GM18870 (cell line): Measurements from ENCODE around the gene CCDC27.

ENCODE experiments used
- ATAC-seq: cut with Tn5 transposase; IDR thresholded peaks from one replicate; pipeline ENCODE4 v1.9.1; 2021; ENCODE audit warnings: moderate library complexity; ENCODE audit not compliant: unreplicated experiment

The CCDC27 gene

DNA sequence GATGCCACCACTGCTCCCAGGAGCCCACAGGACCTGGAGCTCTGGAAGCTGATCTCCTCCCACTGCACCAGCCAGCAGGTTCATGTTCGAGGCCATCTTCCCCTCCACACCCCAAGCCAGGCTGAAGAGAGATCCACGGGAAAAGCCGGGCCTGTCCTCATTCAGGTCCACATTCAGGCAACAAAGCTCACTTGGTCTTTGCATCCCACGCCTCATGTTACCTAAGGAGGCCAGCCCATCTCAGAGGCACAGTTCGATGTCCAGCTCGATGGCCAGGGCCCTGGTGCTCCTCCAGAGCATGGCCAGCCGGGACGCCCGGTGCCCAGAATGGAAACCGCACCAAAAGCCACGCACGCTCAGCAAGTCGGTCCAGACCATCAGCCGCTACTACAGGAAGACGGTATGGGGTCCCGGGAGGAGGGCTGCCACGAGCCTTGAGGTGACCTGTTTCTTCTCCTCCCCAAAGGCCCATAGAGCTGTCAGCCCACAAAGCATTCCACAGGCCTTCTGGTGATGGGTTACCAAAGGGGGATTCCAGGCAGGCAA, at the start of gene CCDC27:
CCDC27 (plus strand) TSS at position 51 of the 546 bp plus-strand sequence; CDS start at position 83, 32 bp downstream.
- no peak for ATAC-seq

- ATAC-seq: no peak
Measured at GRCh38 chr1:3702528-3702927, 49.7 kb upstream of the CCDC27 start.

GRCh38 chr1:3702990-3703728, 49.1 kb upstream of the CCDC27 start:
- no peak for ATAC-seq

DNA sequence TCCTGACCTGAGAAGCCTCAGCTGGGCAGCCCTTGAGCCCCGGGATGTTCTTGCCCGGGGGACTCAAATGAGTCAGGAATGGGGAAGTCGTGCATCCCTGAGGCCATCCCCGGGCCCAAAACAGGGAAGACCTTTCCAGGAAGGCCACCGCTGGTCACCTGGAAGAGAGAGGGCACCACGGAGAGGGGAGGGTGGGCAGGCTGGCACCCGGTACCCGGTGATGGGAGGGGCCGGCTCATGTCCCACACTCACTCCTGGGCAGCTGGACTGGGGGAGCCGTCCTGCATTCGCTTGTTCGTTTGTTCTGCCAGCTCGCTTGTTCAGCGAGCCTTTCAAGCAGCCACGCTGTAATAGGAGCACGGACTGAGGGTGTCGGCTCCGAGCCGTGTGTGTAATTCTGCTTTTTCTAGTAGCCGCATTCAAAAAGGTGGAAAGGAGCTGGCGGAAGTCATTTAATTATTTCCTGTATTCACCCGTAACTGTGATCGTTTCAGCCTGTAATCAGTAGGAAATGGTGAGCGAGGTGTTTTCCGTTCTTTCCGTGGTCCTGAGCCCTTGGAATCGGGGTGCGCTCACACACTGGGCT, 48.4 kb upstream of the CCDC27 start:
- ATAC-seq: no peak

DNA sequence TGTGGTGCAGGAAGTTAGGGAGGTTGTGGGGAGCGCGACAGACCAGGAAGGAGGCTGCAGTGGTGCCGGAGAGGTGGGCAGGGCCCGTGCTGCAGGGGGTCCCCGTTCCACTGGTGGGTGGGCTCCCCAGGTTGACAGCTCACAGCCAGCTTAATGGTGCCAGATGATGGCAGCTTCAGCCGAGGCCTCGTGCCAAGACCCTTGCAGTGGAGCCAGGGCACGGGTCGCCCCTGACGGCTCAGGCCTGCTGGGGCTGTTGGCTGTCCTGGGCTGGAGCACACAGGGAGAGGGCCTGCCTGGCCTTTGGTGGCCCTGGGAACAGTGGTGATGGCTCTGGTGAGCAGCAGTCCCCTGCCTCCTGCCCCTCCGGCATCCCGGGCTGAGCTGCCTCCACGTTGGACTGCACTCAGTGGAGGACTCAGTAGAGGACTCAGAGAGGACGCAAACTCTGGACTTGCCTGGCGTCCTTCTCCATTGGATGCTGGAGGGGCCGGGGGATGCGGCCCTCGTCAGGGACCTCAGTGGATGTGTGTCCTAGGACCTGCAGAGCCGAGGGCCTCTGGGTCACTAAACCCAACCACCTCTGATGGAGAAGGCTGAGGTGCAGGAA, 46.8 kb upstream of the CCDC27 start:
- no peak for ATAC-seq

- ATAC-seq: no peak
Measured at GRCh38 chr1:3706651-3707297, 45.5 kb upstream of the CCDC27 start.

GRCh38 chr1:3707298-3707938, 44.8 kb upstream of the CCDC27 start:
- ATAC-seq: no peak

DNA sequence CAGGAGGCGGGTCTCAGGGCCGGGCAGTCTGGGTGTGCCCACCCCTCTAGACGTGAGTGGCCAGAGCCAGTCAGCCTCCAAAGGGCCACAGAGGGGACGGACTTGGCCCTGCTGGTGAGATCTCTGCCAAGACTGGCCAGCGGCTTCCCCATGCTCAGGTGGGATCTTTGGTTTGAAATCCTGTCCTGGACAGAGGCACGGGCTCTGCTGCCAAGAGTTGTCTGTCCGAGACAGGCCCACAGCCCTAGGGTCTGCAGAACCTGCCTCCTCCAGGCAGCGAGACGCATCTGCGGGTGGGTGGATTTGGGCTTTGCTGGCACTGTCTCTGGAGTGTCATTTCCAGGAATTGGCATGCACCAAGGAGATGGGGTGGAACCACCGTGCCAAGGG, 44.3 kb upstream of the CCDC27 start:
- no peak for ATAC-seq

GRCh38 chr1:3708791-3709190, 43.5 kb upstream of the CCDC27 start:
- no peak for ATAC-seq

- no peak for ATAC-seq
Measured at GRCh38 chr1:3710251-3710650, 42.0 kb upstream of the CCDC27 start.

- no peak for ATAC-seq
Measured at GRCh38 chr1:3711381-3711779, 40.9 kb upstream of the CCDC27 start.

DNA sequence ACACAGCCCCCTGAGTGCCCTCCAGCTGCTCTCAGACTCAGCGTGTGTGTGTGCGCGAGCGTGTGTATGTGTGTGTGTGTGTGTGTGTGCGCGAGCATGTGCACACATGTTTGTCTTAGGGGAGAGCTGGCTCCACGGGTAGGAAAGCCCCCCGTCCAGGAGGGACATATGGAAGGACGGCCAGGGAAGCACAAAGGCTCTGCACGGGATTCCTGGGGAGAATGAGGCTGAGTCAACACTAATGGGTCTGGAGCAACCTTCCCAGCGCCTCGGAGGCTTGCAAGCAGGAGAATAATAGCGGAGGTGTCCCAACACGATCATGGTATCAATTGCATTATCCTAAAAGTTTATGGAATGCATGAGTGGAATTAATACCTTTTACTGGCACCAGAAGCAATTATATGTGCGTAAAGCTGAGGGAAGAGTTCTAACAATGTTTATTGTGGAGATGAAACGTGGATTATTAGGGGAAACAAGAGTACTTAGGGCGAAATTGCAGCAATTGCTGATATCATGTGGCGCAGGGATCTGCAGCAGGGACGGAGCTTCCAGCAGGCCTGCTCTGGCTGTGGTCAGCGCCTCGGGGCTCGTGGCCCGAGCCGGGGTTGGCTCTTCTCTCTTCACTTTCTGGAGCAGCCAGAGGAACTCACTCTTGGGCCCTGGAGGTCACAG, 40.3 kb upstream of the CCDC27 start:
- ATAC-seq: no peak

DNA sequence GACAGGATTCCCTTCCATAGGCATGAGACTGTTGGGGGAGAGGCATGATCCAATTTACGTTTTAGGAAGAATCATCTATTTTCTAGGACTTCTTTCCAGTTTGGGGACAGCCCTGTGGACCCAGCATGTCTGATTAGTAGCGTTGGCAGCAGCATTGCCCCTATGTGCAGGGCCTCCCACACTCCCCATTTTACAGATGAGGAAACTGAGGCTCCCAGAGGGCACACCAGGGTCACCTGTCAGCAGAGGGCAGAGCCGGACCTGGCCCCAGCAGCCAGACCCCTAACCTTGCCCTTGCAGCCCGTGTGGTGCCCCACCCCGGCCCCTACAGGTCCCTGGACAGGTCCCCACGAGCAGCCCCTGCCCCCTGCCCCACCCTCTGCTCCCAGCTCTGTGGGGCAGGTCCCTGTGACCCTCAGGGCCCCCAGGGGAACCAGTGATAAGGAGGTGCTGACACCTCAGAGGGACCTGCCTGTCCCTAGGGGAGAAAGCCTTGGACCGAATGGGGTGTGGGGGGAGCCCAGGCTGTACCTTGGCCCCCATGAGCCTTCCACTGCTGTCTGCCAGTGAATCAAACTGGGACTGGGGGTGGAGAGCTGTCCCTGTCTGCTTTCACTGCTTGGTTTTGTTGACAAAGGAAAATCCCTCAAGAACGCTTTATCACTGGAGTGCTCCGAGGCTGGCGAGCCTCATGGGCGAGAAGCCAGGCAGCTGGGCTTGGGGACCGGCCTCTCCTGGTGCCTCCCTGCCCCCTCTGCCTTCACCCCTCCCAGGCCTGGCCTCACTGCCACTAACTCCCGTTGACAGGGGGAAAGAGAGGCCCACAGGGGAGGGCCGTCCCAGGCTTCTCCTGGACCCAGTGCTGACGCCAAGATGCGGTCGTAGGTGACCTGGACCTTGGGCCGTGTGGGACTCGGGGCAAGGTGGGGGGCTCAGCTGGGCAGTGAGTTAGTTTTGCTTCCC, 39.4 kb upstream of the CCDC27 start:
- ATAC-seq: no peak

DNA sequence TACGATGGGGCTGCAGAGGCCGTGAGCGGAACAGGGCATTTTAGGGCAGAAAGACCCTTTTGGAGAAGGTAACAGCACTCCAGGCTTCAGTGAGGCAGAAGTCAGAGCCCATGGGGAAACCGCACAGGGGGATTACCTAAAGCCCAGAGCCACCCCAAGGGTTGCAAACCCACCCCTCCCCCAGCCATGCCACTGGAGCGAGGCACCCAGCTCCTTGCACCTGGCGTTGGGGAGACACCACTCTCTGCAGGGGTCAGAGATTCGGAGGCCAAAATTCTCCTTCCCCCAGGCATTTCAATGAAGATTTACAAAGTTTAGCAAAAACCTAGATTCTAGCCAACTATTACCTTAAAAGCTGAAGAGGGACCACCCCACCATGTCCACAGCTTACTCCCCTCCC, 38.4 kb upstream of the CCDC27 start:
- ATAC-seq: no peak

GRCh38 chr1:3714284-3714741, 37.9 kb upstream of the CCDC27 start:
- no peak for ATAC-seq

GRCh38 chr1:3714814-3715213, 37.4 kb upstream of the CCDC27 start:
- ATAC-seq: no peak

DNA sequence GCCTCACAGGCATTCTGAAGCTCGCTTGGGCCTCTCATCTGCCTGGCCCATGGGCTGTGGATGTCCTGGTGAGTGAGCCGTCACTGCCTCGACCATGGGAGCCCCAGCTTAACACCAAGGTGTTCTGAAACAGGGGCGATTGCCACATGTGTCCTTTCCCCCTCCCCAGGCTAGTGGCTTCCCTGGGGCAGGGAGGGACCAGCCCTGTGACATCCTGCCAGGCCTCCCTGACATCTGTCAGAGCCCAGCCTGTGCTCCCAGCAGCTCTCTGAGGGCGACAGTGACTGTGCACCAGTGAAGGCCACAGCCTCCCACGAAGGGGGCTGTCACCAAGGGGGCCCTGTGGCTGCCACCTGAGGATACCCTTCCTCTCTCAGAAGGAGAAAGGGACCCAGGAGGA, 35.9 kb upstream of the CCDC27 start:
- ATAC-seq: no peak

GRCh38 chr1:3717041-3717714, 35.1 kb upstream of the CCDC27 start:
- no peak for ATAC-seq
